Spleen (tissue), 7 donors: ENCODE results near the gene SLFN14.

Experiments used
- CTCF ChIP-seq, 11 experiments: fragments of 200-600 bp in 7 of 11; fragments of 450-650 bp in 4 of 11; sonication (generic) in 4 of 11; IDR thresholded peaks in 8 of 11; conservative IDR thresholded peaks in 3 of 11; 1 replicate in 7 of 11; 2 replicates in 4 of 11; pipeline versions ENCODE4 v1.4.0 to v1.8.0; 2016 to 2021; ENCODE audit warnings: antibody characterized with exemption in 11 of 11, inconsistent platforms in 4 of 11, mild to moderate bottlenecking in 1 of 11
- POLR2A ChIP-seq, 3 donors: fragments of 450-650 bp; IDR thresholded peaks; one replicate each; pipeline ENCODE4 v1.5.1; 2017; ENCODE audit warnings: antibody characterized with exemption in 3 of 3, mild to moderate bottlenecking in 1 of 3
- POLR2AphosphoS5 ChIP-seq, 3 donors: sonication (generic); formaldehyde crosslinking; IDR thresholded peaks; one replicate each; pipeline ENCODE4 v1.5.1; 2017; ENCODE audit warnings: antibody characterized with exemption in 3 of 3
- donor health status: DM: no; HTN: no; CAD: no; lungs with moderate emphysema.
- donor health status: DM: no; HTN: no; CAD: no.
- donor health status: DM: no; HTN: no; CAD: no.

GRCh38 chr17:35603674-35604073 lies 43.1 kb upstream of the SLFN14 start:
- no peak for TF ChIP-seq CTCF (IDR thresholded peaks at IDR 0.05 in 8 of 11, conservative IDR thresholded peaks at IDR 0.05 in 3 of 11)
- no peak for TF ChIP-seq POLR2A (IDR thresholded peaks at IDR 0.05)
- no peak for TF ChIP-seq POLR2AphosphoS5 (IDR thresholded peaks at IDR 0.05)
